GM21528 (cell line): ENCODE results near the gene PDE6B.
"Not testable (repeated sequence)": the region's sequence is repeated elsewhere in the genome, so short reads cannot be mapped to it uniquely, and the experiment has no call there.

Experiments used
- ATAC-seq: cut with Tn5 transposase; IDR thresholded peaks from one replicate; pipeline ENCODE4 v1.9.1; 2021; ENCODE audit warnings: mild to moderate bottlenecking, moderate library complexity; ENCODE audit not compliant: unreplicated experiment, low FRiP score

Gene PDE6B

DNA sequence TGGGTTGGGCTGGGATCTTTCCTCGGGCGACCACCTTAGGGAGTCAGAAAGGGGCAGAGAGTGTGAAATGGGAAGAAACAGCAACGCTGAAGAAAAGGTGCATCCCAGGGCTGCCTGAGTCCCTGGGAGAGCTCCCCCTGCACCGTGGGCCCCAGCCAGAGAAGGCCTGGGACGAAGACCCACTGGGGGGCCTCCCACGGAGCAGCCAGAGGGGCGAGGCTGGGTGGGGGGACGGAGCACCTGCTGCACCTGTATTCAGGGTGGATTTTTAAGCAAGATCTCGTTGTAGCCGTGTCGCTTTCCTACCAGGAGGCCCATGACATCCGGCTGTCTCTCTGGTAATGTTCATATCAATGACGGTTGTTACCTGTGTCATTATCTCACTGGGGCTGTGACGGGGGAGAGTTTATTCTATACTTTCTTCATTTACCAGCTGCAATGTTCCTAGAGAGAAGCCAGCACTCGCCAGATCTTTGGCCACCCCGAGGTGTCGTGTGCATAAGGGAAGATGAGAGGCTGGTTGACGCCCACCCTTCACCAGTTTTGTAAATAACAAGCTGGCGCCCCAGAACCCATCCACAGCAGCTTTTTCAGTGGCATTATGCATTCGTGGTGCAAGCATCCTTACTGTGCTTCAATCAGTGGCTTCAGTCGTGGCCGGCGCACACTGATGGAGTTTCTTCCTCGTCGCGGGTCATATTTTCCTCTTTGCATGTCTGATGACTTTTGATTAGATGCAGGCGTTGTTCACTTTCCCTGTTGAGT, 74.6 kb downstream of the PDE6B start:
- no peak for ATAC-seq

- no peak for ATAC-seq
Observed at GRCh38 chr4:700587-701264, 75.4 kb downstream of the PDE6B start.

- no peak for ATAC-seq
Observed at GRCh38 chr4:702618-703048, 77.3 kb downstream of the PDE6B start.

DNA sequence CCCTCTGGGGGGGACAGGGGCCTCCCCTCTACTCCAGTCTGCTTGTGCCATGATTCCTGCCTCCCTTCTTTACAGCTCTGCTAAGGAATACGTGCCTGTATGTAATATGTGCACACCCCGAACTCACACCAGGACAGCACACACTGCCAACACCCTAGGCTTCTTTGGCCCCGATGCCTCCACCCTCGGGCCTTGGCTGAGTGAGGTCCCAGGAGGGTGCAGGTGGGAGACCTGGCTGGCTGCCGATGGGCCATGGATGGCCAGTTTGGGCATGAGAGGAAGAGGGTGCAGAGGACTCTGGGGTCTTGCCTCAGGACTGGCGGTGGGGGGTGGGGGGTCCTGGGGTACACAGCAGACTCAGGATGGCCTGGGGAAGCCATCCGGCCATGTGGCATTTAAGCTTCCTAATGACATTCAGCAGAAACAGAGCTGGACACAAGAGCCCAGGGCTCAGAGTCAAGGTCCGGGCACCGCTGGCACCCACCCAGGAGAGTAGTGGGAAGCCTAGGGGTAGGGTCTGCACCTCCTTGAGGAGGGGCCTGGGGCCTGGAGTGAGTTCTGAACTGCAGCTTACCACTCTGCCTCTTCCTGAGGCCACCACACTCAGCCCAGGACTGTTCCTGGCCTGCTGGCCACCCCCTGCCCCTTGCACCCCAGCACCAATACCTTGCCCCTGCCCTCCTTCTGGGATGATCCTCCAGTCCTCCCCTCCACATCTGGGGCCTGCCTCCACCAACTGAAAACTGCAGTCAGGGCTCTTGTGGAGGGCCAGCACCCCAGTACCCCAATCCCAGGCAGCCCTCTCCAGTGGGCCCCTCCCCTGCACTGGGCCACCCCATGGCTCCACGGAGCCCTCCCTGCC, 78.2 kb downstream of the PDE6B start:
- ATAC-seq = no peak

DNA sequence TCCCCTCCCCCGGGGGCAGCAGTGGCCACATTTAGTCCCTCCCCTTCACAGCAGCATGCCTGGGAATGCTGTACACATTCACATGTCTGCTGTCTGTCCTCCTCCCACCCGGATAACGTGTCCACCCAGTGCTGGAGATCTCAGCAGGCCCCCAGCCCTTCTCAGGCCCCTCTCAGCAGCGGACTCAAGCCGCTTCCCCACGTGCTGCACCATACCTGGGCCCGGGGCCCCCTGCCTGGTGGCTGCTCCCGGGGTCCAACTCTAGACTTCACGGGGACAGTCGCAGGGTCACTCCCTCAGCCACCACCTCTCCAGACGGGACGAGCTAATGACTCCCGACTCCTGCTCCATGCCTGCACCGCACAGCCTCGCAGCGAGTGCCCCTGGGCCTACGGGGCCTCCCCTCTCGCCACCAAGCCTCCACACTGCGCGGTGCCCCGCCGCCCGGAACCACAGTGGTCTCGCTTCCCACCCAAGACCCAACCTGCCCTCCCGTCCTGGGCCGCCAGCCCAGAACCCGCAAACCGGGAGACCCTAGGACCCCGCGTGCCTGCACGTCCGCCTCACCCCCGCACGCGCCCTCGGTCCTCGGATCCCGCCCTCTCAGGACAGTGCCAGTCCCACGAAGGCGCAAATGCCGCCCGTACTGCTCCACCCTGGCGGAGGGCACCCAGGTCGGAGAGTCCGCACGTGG, 79.0 kb downstream of the PDE6B start:
- ATAC-seq = no peak

GRCh38 chr4:704971-705277, 79.6 kb downstream of the PDE6B start:
- no peak for ATAC-seq

GRCh38 chr4:705278-706082, 80.1 kb downstream of the PDE6B start, which contains the start of gene PCGF3:
Gene PCGF3 (plus strand): TSS chr4:705832. CDS start chr4:733681, 27,849 bp downstream.
- peak; percentile 90 for ATAC-seq

GRCh38 chr4:706083-706633, 80.8 kb downstream of the PDE6B start:
- not testable (repeated sequence) for ATAC-seq

DNA sequence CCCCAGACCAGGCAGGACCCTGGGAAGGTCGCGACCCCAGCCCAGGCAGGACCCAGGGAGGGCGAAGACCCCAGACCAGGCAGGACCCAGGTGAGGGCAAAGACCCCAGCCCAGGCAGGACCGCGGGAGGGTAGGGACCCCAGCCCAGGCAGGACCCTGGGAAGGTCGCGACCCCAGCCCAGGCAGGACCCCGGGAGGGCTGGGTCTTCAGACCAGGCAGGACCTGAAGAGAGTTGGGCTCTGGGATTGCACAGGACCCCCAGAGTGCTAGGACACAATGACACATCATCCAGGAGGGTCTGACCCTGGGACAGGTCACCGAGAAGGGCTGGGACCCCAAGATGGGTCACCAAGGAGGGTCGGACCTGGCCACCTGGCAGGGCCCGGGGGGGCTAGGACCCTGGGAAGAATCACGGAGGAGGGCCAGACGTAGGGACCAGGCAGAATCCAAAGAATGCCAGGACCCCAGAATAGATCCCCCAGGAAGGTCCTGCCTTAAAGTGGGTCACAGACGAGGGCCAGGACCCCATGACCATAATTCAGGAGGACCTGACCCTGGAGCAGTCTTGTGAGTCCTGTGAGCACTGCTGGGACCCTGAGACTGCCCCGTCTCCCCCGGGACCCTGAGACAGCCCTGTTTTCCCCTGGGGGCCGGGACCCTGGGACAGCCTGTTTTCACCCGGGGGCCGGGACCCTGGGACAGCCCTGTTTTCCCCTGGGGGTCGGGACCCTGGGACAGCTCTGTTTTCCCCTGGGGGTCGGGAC, 81.6 kb downstream of the PDE6B start:
- no peak for ATAC-seq

DNA sequence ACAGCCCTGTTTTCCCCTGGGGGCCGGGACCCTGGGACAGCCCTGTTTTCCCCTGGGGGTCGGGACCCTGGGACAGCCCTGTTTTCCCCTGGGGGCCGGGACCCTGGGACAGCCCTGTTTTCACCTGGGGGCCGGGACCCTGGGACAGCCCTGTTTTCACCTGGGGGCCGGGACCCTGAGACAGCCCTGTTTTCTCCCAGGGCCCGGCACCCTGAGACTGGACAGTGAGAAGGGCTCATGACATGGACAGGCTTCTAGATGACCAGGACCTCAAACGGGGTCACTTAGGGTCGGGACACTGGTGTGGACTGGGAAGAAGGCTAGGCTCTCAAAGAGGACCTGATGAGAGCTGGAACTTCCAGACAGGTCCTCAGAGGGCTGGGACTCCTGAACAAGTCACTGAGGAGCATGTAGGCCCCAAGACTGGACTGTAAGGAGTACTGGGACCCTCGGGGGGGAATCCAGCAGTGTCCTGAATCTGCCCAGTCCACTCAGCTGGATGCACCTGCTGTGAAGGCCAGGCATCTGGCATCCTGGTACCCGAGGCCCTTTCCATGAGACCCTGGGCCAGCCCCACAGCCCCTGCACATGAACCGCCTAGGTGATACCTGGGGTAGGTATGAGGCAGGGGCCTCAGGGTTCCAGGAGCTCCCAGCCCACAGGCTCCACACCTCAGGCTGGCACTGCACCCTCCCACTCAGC, 82.7 kb downstream of the PDE6B start:
- ATAC-seq = no peak

DNA sequence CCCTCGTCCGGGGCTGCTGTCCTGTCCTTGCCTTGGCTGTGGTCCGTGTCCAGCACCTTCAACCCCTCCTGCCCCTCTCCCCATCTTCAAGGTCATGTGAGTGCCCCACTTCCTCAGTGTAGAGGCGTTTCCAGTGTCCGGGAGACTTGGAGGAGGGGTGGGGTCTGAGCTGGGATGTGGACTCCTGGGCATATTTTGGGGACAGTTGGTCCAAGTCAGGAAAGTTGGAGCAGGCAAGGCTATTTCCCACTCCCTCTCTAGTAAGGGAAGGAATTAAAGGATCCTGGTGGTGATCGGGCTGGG, 83.2 kb downstream of the PDE6B start:
- no peak for ATAC-seq

GRCh38 chr4:709348-709747, 84.0 kb downstream of the PDE6B start:
- ATAC-seq = no peak

DNA sequence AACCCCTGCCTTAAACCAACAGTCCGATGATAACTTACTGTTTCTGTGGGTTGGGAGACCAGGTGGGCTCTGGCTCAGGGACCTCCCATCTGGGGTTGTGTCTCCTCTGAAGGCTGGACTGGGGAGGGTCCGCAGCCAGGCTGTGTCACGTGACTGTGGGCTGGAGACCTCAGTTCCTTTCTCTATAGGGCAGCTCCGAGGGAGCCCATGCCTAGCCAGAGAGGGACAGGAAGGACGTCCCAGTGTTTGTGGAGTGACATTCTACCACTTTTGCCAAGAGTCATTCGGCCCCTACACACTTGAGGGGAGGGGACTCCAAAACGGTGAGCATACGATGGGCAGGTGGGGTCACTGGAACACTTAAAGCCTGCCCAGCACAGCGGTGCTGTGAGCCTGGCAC, 84.7 kb downstream of the PDE6B start:
- ATAC-seq = no peak

- no peak for ATAC-seq
Observed at GRCh38 chr4:710916-711315, 85.5 kb downstream of the PDE6B start.

GRCh38 chr4:712093-712492, 86.7 kb downstream of the PDE6B start:
- no peak for ATAC-seq

DNA sequence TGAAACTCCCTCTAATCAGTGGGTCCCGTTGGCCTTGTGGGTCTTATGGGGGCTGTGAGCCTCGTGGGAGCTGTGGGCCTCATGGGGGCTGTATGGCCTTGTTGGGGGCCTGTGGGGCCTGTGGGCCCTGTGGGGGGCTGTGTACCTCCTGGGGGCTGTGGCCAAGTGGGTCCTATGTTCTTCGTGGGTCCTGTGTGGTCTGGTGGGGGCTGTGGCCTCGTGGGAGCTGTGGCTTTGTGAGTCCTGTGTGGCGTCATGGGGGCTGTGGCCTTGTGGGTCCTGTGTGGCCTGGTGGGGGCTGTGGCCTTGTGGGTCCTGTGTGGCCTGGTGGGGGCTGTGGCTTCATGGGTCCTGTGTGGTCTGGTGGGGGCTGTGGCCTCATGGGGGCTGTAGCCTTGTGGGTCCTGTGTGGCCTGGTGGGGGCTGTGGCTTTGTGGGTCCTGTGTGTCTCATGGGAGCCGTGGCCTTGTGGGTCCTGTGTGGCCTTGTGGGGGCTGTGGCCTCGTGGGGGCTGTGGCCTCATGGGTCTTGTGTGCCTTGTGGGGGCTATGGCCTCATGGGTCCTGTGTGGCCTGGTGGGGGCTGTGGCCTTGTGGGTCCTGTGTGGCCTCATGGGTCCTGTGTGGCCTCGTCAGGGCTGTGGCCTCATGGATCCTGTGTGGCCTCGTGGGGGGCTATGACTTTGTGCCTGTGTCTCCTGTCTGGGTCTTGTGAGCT, 87.7 kb downstream of the PDE6B start:
- no peak for ATAC-seq

DNA sequence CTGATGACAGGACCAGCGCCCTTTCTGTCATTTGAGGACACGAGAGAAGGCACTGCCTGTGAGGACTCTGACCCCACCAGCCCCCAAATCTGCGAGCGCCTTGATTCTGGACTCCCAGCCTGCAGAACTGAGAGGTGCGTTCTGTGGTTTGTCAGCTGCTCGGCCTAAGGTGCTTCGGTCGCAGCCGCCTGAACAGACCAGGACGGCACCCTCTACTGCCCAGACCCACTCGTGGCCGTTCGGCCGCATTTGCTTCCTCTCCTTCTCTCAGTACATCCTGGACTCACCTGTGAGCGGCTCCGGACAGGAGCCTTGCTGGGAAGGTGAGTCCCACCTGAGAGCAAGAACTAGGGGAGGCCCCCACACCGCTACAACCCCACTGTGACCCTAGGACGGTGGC, 88.7 kb downstream of the PDE6B start:
- no peak for ATAC-seq
